Activated naive CD4-positive, alpha-beta T cell (primary cell): ENCODE measurements around the gene CADPS2.

Source experiments
- DNase-seq, 4 experiments: peaks; one replicate each; lab custom pipeline; 2025; lab: John Stamatoyannopoulos, UW

CADPS2 gene

DNA sequence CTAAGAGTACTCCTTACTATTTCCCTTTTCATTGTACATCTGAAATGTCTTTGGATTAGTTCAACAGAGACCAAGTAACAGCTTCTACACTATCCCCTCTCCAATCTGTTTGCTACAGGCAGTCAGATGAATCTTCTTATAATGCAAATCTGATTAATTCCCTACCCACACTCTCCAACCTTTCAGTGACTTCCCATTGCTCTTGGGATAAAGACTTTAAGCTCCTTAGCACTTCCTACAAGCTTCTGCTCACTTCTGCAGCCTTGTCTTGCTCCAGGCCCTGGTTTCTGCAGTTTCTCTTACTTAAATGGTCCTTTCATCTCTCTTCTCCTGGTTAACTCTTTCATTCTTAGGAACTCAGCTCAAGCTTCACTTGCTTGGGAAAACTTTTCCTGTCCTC lies 516.5 kb downstream of the CADPS2 start:
- DNase-seq, result no peak

DNA sequence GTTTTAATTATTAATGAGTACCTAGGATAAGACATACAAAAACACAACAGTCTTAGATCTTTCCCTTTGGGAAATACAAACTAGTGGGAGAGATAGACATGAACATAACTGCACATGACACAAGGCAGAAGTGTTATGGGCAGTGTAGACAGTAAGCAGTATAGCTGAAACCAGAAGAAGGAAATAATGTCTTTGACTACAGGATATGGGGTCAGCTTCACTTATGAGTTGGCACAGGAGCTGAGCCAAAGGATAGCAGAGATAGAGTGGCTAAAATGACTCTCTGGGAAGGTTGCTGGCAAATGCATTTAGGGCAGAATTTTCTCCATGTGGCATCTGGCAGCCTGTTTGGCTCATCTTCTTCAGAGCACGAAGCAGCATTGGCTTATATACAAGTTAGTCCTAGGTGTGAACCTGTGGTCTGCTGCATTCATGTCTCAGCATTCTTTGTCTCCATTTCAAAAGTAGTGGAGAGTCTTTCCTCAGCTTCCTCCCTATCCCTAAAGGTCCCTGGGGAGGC lies 521.4 kb downstream of the CADPS2 start:
- no peak for DNase-seq

DNA sequence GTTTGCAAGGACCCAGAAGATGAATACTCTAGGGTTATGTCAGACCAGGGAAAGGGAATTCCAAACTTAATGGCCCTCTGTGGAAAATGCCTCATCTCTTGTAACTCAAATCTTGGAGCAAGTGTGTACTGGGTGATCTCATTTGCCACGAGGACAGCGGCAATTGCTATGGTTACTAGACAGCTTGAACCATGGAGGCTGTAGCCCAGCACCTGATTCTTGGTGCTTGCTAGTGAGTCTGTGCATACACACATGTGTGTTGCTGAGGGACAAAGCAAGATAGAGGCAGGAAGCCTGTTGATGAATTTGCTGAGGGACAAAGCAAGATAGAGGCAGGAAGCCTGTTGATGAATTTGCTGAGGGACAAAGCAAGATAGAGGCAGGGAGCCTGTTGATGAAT lies 523.1 kb downstream of the CADPS2 start:
- no peak for DNase-seq

DNA sequence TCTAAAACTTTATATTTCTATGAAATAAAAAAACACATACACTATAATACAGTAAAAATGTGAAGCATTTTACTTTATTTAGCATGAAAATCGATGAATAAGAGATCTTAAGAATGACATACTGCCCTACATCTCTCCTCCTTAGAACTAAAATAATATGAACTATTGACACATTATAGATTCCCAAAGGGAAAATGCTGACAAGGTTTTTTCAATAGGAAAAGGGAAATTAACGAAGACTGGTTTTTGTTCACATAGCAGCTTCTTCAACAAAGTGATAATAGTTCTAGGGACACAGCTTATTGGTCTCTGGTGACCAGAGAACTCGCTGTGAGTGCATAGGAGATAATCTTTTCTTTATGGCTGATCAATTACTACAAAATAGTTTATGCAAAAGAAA lies 523.8 kb downstream of the CADPS2 start:
- DNase-seq, result no peak

DNA sequence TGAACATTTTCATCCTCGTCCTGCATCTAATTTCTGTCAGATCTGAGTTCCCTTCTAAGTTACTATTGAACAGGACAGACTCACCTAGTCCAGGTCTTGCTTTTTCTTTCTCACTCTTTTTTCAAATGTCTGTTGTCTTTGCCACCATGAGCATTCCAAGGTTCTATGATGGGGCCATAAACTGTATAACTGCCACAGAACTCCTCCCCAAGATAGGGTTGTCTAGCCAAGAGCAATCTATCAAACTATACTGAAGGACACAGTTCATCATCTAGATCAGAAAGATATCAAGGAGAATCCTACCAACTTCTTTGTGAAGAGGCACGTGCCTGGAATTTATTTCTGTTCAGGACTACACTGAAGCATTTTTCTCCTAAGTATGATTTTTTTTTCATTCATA lies 531.6 kb downstream of the CADPS2 start:
- no peak for DNase-seq

DNA sequence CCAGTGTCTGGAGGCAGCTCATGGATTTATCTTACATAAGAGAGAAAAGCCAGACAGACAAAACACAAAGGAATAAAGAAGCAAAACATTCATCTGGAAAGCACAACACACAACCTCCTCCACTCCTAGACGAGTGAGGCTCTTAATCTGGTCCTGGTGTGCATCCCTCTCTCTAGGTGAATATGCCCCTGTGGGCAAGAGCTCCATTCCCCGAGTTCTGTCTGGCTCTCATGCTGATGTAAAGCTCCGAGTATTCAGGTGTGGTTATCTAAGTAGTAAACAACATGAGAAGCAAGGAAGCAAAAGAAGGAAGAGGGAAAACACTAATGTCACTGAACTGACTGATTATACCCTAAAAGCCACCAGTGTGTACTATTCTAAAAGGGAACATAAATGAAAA lies 533.8 kb downstream of the CADPS2 start:
- DNase-seq, result no peak

DNA sequence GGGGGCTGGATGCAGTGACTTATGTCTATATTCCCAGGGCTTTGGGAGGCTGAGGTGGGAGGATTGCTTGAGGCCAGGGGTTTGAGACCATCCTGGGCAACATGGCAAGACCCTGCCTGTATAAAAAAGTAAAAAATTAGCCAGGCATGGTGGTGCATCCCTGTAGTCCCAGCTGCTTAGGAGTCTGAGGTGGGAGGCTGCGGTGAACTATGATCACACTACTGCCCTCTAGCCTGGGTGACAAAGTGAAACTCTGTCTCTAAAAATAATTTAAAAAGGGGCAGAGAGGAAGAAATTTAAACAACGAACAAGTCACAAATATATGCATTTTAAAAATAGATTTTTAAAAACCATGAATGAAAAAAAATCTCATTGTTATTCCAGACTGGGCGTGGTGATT lies 535.6 kb downstream of the CADPS2 start:
- no peak for DNase-seq

DNA sequence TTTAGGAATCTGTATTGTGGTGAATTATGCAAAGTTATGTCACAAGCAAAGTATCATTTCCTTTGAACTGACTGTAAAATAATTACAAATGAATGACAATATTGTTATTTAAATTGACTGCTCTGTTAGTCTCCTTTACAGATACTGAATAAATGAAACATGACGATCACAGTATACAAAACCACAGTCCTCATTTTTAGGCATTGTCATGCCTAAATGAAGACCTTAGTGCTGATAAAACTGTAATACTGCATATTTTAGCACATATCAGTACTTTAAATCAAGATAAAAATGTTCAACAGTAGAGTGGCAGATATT lies 542.0 kb downstream of the CADPS2 start:
- DNase-seq, result no peak

DNA sequence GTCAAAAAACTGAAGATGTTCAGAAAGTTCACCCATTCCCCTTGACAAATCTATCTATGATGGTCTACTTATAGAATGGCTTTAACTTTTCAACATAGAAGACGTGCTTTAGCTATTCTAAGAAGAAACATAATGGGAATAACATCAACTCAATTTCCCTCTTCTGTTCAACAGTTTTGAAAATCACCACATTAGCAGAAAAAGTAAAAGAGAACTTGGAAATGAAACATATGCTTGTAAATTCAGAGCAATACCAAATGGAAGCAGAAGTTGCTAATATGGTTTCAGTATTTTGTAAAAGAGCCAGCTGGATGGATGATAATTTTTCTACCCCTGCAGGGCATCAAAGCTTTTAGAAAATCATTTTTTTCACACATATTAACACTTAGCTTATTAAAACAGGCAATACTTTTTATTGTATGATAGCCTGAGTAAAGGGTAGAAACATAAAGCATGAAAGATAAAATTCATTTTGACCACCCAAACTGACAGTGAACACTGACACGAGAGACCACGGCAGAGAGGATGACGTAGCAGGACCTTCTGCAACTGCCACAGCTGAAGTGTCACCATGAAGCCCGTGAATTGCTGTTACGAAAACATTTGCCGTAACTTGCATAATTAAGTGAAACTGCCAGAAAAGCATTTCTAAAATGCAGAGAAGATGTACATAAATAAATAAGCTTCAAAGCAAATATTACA lies 542.5 kb downstream of the CADPS2 start:
- DNase-seq, result no peak

DNA sequence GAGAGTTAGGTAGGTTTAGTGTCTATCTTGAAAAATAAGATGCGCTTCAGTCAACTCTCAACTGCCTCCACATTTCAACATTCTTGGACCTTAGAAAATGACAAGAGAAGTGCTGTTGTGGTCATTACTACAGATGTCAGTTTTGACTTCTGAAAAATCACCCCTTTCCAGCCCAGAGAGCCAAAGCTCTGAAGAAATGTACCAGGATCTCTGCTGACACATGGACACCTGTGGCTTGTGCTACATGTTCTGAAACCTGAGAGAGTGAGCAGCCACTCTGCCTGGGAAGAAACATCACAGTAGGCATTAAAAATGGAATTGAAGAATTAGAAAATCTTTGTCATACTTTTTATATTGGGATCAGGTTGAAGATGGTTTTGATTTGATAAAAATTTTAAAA lies 545.8 kb downstream of the CADPS2 start:
- DNase-seq, result no peak

DNA sequence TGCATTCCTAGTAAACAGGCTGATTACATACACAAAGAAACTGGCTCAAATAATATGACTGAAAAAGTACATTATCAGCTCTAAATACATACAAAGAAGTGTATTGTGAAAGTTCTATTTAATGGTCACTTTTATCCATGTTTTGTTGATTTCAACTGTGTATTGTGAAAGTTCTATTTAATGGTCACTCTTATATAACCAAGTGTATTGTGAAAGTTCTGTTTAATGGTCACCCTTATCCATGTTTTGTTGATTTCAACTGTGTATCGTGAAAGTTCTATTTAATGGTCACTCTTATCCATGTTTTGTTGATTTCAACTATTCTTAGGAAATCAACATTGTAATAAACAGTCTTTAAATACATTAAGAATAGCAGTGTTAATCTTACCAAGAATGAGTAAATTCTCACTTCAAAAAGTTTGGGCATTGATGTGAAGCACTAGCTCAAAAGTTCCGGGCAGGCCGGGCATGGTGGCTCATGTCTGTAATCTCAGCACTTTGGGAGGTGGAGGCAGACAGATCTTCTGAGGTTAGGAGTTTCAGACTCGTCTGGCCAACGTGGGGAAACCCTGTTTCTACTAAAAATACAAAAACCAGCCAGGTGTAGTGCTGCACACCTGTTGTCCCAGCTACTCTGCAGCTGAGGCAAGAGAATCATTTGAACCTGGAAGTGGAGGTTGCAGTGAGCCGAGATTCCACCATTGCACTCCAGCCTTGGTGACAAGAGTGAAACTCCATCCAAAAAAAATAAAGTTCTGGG lies 546.9 kb downstream of the CADPS2 start:
- no peak for DNase-seq

DNA sequence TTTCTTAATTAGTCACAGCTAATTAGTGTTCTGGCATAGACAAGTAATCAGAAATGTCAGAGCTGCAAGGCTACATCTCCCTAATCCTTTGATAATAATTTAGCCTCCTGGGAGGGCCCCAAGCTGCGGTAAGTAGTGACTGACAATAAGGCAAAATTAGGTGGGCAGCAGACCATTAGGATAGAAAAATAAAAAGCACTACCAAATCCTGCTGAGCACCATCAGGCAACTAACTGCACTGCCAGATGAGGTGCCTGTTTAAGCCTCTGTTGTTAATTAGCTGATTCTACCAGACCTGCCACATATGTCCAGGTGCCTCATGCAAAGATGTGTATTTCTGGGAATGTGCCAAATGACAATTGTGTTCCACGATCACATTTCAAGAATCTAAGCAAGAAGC lies 549.2 kb downstream of the CADPS2 start:
- DNase-seq, result no peak

DNA sequence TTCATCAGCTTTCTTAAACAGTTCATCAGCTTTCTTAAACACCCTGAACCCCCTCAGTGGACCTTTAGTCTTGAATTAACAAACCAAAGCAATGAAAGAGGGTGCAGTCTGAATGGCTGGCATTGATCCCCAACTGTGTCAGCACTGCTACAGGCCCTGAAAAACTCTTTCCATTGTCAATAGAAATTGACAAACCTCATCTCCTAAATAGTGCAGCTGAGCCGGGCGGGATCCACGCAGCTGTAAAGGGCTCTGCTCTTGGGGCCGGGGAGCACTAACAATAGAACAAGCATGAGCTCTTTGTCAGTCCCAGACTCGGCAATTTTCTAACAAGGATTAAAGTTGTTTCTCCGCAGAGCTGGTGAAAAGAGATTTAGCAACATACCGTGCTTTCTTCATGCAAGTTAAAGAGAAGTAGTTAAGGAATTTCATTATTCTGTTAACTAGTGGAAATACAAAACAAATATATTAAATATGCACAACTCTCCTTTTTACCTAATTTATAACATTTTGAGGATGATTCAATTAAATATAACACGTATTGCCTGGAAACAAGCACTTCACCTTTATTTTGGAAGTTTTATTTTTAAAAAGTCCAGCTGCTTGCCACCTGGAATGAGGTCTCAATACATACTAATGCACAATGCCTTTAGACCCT lies 557.0 kb downstream of the CADPS2 start:
- DNase-seq, result no peak

DNA sequence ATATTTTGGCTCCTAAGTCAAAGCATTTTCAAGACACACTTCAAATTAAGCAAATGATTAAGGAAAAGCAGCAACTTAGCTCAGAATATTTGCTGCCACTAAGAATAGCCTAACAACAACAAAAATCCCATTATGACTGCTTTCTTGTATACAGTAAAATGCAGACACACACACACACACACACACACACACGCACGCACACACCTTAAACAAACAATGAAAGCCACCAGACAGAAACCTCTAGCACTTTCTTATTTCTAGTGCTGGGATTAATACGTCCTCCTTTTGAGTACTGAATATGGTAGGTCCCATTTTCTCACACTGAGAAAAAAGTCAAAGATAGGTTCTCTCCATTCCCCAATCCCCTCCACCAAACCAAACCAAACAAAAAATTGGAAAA lies 558.3 kb downstream of the CADPS2 start:
- DNase-seq, result no peak

DNA sequence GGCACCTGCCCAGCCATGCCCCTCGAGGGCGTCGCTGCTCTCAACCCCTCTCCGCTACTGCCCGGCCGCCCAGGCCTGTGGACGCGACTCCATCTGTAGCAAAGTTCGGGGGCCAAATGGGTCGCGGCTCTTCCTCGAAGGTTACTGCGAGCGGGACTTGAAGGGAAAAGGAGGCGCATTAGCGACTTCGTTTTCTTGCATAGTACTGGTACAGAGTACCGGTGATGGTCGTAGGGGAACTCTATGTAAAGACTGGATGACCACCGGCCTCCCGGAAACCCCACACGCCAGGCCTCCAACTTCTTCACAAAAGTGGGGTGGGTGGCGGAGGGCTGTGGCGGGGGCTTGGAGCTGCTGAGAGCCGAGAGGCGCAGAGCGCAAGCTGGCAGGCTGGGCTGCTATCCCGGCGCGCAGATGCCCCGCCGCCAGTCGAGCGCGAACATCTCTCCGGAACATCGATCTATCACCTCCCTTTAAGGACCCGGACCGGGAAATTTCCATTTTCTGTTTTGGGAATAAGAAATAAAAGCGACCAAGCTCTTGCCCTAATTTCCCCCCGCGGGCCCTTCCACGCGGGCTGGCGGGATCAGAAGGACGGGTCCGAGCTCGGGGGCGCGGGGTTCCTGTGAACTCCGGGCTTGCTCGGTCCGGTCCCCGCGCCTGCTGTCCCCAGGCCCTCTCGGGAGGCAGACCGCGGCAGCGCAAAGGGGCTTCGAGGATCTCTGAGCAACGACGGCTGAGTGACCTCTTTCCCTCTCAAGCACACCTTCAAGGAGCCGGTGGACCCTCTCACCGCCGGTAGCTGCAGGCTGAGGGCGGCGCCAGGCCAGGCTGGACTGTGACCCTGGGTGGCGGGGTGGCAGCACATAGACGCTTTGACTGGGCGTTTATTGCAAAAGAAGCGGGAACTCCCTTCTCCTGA lies 569.5 kb downstream of the CADPS2 start:
- DNase-seq, result no peak

DNA sequence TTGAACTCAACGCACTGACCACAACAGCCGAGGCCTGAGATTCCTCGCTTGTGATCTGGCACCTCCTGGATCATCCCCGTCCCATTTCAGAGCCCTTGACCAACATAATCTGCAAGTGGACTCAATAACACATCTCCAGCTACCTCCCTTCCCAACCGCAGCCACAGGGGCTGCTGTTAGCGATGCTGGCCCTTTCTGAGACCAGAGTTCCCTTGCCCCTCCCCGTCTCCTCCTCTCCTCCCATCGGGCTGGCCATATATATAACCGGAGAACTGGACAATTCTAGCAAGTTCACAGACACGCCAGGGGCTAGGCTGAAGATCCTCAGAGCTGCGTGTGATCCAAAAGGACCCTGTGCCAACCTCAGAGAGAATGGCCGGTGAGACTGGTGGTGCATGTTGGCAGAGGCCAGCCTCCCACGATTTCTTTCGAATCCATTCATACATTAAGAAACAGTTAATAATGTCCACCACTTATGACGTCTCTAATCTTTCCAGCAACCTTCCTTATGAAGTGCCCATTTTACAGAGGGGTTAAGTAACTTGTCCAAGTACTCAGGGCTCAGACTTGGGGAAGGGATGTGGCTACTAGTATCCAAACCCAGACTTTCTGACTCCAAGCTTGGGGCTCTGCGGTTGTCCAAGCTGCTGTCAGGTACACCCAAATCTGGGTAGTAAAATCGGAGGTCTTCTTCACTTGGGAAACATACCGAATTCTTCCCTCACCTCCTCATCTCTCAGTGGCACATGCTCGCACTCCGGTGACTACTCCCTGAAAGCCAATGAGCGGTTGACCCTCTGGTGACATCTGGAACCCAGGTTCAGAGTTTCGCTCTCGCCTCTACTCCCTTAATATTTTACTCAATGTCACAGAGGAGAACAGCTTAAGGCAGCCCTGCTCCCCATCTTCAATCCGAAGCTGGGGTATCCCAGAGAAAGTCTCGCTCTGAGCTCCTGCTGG lies 570.5 kb downstream of the CADPS2 start:
- DNase-seq, result no peak

DNA sequence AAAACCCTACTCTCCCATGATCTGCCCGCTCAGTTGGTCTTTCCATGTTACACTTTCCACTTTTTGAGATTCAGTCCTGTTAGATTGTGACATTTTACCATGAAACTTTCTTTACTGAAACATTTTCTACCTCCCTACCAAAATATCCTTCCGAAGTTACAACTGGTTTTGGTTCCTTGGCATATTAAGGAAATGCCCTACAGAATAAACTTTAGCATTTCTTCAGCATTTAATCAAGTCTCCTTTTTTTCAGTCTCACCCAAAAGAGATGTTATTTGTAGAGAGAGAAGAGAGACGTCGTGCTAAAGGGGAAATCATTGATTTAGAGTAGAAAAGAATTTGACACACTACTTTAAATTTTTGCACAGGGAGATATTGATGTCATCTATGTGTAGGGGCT lies 572.0 kb downstream of the CADPS2 start:
- no peak for DNase-seq

DNA sequence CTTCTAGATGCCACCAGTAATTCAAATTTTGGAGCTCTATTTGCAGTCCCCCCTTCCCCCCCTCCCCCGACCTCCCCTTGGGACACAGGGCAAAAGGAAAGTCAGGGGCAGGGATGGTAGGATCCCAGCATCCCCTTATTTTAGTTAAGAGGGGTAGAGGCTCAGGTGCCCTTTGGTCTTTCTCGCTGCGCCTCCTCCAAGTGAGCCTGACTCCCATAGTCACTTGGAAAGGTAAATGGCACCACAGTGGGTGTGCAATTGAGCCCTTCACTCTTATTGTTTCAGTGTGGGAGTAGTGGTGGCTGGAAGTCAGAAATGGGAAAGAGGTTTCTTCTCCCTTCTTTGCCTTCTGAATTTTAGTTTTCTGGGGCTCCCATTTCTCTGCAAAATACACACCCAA lies 573.5 kb downstream of the CADPS2 start:
- no peak for DNase-seq

DNA sequence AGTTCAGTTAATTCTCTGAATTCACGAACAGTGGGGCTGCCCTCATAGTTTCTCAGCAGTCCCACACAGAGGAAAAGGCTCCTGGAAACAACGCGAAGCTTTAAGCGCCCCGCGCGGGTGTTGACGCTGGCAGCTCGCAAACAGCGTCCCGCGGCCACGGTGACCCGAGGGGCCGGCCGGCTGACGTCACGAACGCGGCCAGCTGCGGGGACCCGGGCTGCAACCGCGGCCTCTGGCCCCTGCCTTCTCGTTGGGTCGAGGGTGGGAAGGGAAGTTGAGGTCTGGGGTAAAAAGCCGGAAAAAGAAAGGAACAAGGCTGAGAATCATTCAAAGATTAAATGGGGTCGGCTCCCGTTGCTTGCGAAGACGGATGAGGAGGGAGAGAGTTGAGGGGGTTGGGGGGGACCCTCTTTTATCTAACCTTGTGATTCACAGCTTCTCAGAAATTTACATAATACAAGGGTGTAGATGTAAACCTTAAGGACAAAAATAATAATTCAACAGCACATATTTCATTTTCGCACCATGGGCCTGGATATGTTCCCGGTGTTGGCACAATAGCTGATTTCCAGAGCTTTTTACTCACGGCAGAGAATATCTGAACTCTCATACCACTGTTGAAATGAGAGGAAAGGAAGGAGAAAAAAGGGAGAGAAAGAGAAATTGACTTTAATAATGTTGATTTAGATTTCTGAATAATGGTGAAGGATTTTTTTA lies 574.4 kb downstream of the CADPS2 start:
- no peak for DNase-seq

DNA sequence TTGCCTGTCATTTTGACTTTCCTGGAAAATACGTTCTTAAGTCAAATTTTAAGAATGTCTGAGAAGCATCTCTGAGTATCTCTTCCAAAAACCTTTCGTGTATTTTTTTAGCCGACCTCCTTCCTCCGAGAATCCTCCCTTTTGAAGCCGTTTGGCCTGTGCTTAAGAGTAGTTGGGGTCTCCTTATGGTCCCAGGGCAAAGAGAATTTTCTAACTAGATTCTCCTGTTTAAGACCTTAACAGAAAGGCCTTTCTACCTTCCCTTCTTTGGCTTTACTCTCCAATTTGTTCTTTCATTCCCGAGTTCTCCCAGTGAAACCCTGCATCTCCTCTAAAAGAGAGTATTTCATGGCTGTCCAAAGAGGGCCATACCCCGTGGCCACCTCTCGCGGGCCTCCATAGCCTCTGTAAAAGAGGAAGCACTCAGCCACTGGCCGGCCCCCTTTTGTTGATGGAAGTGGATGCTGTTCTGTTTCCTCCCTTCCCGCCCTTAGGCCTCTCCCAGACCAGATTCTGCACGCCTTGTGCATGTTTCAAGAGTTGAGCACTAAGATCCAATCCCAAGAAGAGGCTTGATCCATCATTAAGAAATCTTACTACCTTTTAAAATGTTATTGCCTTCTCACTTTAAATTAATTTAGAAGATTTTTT lies 575.1 kb downstream of the CADPS2 start:
- no peak for DNase-seq
